Caki2 (cell line): ENCODE results near the gene KIRREL1. TPM values are rescaled to one million over a fixed set of nuclear protein-coding genes. Genes with fewer than 3 reads are reported as not detected.

ENCODE experiments used
- DNase-seq: peaks from one replicate; pipeline ENCODE4 v3.0.0-alpha.2; 2015; ENCODE audit warnings: low read depth
- in situ Hi-C: cut with HindIII; loops from 2 replicates; pipeline ENCODE4 v1.10.0; 2016; ENCODE audit warnings: low sequenced_read_pairs, low pct_unique_long_range_greater_than_20kb, mixed read lengths
- total RNA-seq: library from RNA; depleted of rRNA; stranded (reverse); fragments of >200 nt; shearing (Covaris generic); gene quantifications from 2 replicates; pipeline ENCODE4 v1.2.3, GENCODE V29; 2014; ENCODE audit warnings: low replicate concordance

KIRREL1 gene
- total RNA-seq, 1 experiment from 2014 or later: 62.9 TPM

DNA sequence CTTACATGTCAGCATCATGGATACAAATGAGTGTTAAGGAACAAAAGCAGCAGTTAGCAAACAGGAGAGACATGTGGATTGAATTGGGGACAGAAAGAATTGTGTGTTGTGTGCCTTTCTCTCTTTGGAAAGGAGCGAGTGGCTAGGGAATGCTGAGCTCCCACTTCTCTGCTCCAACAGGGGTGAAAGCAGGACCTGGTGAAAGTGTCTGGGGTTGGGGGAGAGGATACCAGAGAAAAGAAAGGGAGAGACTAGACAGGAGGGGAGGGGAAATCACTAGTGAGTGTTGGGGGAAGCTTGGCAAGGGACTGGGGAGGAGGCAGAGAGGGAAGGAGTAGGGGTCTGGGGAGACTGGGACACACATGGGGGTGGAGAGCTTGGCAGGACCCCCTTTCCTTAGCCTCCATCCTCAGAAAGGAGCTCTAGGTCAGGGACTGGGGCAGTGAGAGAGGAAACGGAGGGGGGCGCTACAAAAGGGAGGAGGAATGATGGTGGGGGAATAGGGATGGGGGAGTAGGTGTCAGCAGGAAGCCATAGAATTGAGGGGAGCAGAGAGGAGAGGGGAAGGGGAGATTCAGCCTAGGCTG is 2.2 kb downstream of the KIRREL1 start:
- in situ Hi-C loops: no loop called here

DNA sequence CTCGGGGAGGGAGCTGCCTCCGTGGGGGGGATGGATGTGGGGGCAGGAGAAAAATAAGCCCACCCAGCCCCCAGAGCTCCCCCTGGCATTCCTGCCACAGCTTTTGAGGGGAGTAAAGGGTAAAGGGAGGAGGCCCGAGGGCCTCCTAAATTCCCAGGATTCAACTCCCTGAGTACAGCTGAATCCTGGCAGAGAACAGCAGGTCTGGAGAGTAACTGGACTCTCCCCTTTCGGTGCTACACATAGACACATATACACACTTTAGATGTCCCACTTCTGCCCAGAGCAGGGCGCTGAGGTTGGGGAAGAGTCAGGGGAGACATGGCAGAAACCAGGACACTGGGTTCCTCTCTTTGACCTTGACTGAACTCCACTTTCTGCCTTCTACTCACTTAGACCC is 3.0 kb downstream of the KIRREL1 start:
- in situ Hi-C loops: no loop called here
- no peak for DNase-seq

More for the DNA sequence above, 2.2 kb downstream of the KIRREL1 start:
- DNase-seq: no peak

DNA sequence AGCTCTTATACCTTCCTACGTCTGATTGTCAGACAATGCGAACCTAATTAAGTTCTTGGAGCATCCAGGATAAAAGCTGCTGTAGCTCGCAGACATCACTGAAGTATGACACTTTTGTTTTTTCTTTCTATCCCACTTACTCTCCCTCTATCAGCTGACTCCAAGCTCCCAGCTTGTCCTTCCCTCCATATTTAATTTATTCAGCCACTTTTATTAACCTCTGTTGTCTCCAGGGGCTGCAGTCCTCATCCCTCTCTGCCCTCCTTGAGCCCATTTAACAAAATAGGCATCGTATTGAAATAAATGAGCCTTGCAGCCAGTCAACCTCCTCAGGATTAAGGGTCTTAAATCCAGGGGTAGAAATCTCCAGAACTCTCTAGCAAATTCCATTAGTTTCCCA is 7.1 kb downstream of the KIRREL1 start:
- no peak for DNase-seq
- in situ Hi-C loops: no loop called here

DNA sequence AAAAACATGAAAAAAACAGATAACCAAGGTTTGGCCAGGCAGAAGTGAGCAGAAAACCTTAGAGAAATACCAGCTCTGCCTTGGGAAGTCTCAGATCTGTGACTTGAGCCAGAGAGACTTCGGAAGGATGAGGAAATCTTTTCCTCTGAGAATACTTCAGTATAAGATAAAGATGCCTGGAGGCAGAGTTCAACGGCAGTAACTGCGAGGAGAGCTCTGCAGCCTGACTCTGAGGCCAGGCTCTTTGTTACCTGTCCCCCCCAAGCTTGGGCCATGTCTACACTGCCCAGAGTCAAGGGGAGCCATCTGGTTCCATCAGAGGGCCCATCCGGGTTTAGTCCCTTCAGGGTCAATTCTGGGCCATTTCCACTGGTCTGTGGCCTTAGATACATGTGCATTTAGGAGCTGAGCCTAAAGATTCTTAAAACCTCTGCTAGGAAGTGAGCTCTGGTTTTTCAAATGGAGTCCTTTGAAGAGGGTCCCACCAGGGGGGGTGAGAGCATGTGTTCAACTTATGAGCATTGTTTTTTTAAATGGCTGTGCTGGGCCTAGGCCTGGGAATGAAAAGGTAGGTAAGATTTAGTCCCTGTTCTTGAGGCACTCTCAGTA is 8.7 kb downstream of the KIRREL1 start:
- in situ Hi-C loops: no loop called here
- no peak for DNase-seq

DNA sequence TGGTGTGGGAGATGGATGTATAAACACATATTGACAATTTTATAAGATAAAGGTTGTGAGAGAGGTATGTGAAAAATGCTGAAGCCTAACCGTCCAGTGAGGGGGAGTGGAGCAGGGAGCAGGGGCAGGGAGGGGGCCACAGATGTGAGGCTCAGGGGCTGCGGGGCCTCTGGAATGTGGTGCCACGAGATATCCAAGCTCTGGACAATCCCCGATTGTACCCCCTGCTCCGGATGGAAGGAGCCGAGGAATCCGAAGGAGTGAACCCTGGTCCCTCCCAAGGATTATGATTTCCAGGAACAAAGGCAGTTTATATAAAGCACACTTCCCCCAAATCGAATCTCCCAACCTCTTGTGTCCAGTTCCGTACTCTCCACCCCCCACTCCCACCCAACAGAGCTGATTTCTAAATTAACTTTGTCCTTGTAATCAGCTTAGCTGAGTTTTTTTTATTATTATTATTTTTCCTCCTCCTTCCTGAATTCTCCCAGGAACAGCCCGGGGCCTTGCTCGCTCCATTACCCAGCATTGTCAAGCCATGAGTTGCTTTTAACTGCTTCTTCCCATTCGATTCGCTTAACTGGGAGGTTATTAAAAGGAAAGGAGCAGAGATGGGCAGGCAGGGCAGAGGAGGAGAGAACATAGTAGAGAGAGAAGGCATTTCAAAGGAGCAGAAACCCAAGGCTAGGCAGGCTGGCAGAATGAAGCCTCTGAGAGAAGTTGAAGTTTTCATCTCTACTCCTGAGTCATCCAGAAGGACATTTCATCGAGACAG is 9.4 kb downstream of the KIRREL1 start:
- in situ Hi-C loops: no loop called here
- DNase-seq: peak; percentile 94

DNA sequence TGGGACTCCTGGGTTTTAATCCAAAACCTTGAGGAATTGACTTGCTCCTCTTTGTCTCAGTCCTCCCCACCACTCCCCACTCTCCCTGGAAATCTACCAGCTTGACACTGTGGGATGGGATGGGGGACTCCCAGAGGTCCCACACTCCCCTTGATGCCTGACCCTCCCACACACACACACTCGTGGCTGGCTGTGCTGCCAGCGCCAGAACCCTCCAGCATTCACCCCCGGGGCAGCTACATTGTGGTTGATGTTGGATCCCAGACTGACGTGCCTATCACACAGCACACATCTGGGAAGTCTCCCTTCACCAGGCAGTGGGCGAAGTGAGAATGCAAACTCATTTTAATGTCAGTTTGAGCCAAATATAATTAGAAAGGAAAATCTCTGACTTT is 10.0 kb downstream of the KIRREL1 start:
- in situ Hi-C loops: no loop called here
- peak; percentile 41 for DNase-seq

DNA sequence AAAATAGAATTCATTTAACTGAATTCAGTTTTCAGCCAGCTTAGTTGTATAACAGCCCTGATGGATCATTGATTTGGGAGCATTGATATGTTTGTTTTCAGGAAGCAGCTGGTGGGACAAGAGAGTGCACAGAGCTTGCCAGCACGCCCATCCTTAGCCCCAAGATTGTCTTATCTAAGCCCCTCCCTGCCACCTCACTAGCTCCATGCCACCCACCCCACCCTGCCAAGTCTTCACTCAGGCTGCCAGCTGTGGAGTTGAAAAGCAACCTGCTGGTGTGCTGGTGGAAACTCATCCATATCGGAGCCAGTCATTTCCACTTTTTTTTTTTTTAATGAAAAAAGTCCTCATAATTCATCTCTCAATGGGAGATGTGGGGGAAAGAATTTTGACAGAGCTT is 11.8 kb downstream of the KIRREL1 start:
- no peak for DNase-seq

DNA sequence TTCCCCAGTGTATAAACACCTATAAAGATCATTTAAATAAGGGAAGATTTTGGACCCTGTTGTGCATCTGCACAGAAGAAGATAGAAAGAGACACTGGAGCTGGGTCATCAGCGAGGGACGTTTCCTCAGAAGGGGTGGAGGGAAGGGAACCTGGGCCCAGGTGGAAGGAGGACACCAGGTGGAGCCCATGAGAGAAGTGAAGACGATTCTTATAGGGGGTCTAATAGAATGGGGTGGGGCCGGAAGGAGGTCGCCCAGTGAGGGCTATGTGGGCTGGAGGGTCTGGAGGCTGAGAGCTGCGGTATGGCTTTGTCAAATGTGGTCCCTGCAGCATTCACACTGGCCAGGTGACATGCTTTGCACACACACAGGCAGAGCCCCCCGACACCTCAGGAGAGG is 13.7 kb downstream of the KIRREL1 start:
- in situ Hi-C loops: no loop called here

More for the DNA sequence above, 11.8 kb downstream of the KIRREL1 start:
- in situ Hi-C loops: no loop called here

DNA sequence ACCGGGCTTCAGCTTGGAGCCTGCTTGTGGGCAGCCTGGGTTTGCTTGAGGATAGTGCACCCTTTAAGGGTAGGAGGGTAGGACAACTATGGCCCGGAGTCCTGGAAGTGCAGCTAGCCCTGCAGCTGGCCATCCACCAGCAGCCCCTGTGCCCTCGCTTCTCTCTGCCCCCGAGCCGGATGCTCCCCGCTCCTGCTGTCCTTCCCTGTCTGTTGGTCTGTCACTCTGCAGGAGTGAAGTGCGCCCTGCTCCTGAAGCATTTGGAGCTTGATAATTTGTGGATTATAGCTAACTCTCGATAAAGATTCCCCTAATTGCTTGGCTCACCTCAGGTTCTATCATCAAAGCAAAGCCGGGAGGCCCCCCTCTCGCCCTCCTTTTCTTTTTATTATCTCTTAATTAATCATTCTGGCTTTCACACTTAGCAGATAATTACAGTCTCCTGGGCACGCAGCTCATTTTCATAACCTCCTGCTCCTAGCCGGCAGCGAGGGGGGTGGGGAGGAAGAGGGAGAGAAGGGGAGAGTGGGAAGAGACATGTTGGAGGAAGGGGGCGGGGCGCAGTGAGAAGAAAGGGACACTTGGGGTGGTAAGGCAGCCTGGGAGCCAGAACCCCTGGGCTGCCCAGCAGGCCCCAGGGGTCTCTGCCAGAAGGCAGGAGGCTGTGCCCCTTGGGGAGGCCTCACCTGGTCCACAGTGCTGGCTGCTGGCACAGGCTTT is 14.4 kb downstream of the KIRREL1 start:
- no peak for DNase-seq
- in situ Hi-C loops: no loop called here

More for the DNA sequence above, 13.7 kb downstream of the KIRREL1 start:
- DNase-seq: no peak

DNA sequence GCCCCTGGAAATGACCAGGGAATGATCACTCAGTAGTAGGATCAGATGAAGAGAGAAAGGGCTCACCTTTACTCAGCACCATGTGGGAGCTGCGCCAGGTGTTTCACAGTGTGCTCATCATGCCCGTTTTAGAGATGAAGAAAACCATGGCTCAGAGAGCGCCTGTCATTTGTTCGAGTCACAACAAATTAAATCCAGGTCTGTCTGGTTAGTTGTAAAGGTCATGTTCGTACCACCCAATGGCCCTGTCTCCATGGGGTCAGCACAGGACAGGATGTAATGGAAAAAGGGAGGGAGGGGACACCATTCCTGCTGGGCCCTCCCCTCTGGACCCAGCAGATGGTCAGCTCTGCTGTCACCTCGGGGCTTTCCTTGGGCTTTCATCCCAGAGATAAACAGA is 15.2 kb downstream of the KIRREL1 start:
- in situ Hi-C loops: no loop called here
- no peak for DNase-seq

DNA sequence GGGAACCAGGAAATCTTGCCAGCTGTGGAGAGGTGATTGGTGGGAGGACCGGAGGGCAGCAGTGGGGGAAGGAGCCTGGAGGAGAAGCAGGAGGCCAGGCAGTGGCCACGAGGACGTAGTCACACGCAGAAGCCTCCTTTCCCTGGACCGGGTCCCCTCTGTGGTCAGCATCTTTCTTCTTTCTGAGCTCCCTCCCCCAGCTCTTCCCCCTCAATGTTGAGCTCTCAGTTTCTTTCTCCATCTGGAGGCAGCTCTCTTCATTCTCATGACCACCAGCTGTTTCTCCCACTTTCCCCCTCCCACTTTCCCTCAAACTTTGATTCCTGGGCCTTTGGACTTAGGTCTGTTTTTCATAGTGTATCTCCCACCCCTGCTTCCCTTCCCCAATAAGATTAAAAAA is 18.3 kb downstream of the KIRREL1 start:
- DNase-seq: no peak
- in situ Hi-C loops: no loop called here

DNA sequence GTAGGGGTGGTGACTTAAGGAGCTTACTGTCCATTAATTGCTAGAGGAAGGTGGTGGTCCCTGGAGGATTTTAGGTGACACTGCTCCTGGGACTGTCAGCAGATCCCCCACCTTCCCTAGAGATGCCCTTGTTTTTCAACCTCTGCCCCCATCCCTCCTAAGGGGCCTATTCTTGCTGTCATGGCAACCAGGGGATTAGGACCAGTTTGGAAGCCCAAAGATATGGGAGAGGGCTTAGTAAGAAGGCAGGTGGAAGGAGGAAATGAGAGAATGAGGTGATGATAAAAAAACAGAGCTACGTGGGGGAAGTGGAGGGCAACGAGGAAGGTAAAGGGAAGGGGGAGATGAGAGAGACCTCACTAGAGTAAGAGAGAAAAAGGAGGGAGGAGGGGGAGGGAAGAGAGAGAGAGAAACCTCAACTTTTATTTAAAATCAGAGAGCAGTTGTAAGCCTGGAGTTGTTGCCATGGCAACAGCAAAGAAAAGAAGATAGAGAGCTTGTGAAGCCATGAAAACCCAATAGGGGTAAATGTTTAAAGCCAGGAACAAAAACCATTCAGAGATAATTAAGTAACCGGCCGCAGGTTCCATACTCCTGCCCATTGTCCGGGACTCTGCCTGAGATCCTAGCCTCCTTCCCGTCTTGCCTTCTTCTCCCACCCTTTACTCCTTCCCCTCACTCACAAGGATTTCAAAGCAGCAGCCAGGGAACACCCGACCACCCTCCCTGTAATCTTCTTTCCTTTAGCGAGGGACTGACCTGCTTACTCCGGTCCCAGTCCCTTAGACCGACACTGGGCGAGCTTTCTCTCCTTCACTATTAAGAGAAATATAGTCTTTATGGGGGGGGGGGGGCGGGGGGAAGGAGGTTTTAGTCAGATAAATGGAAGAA is 20.6 kb downstream of the KIRREL1 start:
- in situ Hi-C loops: no loop called here
- DNase-seq: no peak

DNA sequence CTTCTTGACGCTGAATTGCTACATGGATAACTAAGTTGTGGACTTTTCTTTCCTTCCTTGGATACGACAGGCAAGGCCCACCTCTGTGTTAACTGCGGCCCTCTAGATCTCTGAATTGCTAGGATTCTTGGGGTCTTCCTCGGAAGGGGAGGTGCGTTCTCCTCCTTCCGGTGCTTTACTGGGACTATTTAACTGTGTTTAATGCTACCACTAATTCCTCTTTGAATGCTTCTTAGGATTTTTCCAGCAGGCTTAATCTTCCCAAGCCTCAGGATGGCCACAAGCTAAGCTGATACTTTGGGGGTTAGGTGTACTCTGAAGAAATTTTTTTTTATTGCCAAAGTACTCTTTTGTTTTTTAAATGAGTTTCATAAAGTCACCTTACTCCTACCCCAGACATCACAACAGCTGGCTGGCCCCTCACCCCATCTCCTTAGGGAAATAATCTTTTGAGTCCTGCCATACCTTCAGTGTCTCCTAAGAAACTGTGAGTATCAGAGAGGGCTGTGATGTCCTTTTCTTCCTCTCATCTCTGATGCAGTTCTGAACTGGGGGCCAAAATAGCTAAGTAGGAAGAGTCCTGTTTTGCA is 21.4 kb downstream of the KIRREL1 start:
- no peak for DNase-seq
- in situ Hi-C loops: no loop called here

DNA sequence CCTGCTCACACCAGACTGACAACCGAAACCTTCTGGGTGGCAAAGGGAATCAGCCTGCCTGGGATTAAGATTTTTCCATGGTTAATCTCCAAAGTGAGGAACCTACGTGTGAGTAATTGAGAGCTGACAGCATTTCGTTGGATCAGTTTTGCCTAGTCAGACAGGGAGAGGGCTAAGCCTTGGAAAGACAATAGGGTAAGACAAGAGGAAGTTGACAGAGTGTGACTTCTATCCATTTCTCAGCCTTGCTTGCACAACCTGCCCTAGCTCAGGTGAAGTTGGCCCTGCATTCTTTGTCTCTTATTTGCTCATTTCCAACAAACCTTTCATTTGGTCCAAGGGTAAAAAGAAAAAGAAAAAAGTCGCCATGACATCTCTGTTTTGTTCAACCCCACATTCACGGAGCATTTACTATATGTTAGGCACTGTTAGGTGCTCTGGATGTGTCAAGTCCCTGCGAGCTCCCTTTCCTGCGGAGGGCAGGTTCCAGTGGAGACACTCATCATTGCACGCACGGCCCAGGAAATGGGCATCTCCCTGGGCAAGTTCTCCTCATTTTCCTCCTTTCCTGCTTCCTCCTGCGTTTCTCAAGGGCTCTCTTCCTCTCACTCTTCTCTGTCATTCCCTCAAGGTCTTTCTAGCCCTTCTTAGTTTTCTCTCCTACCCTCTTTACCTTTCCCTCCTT is 23.3 kb downstream of the KIRREL1 start:
- in situ Hi-C loops: no loop called here
- DNase-seq: no peak

DNA sequence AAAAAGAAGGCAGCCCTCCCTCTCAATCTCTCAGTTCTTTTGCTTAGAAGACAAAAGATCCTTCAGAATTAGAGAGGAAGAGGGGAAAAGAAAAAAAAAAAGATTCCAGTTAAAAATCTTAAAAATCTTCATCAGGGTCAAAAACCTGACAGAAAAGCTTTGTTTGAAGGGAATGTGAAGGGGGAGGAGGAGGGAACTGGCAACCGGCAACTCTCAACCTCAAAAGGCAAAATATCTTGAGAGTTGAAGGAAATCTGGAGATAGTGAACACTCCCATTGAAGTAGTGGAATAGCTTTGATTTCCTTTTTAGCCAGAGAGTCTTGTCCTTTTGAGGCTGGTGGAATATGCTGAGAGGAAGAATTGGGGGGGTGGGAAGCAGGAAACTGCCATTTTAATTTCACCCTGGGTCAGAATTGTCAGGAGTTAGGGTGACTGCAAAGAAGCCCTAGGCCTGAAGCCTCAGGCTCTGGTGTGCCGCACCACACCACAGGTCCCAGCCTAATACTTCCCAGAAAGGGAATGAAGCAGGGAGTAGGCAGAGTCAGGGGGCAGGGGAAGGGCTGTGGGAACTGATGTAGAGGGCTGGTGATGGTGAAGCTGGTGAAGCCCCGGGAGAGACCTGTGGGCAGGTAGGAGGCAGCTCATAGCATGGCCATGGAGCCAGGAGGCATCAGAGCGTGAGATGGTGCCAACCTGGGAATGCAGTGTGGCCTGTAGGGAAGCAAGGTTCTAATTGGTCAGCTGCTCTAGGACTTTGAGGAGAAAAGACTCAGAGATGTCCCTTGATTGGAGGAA is 24.6 kb downstream of the KIRREL1 start:
- in situ Hi-C loops: no loop called here
- DNase-seq: no peak

DNA sequence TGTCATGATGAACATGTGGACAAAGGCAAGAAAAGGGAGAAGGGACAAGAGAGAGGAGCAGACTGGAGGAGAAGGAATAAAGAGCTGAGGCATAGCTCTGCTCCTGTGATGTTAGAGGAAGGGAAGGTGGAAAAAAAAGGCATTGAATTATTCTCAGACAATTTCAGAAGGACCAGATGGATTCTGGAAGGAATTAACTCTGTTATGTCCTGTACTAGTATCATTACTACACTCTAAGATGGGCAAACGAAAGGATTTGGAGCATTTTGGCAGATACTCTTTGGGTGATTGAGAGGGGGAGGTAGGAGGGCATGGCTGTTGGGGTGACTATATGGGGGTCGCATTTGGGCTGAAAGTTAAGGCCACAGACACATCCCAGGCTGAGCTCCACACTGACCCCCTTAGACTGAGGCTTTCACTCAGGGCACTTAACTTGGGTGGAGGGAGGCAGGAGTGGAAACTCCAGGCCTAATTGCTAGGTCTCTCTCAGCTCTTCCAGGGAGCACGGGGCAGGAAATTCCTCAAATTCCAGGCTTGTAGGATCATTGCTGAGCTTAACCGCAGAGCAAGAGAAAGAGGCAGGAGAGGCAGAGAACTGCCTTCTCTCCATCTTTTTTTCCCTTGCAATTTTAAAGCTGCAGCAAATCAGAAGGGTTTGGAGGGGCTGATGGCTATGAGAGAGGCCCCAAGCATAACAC is 25.9 kb downstream of the KIRREL1 start:
- in situ Hi-C loops: no loop called here
- DNase-seq: peak; percentile 88
